Spinal cord (tissue), 10 donors: ENCODE results near the gene PRR5. TPM values are rescaled to one million over a fixed set of nuclear protein-coding genes. Genes with fewer than 3 reads are reported as not detected.
"Not testable (repeated sequence)": the region's sequence is repeated elsewhere in the genome, so short reads cannot be mapped to it uniquely, and the experiment has no call there.

Experiments
- DNase-seq, 6 donors: peaks; one replicate each; pipeline versions ENCODE4 v3.0.0 to v3.0.0-alpha.2; 2013 to 2015; ENCODE audit warnings: low spot score in 6 of 6, low read depth in 4 of 6
- H3K27ac ChIP-seq: one replicate; pipeline ENCODE4 v1.5.1; 2013; ENCODE audit warnings: low read depth, low read length, control low read depth
- H3K27me3 ChIP-seq: one replicate; pipeline ENCODE4 v1.6.1; 2013; ENCODE audit warnings: low read length; ENCODE audit not compliant: control insufficient read depth, insufficient read depth
- H3K36me3 ChIP-seq: one replicate; pipeline ENCODE4 v1.6.1; 2013; ENCODE audit warnings: low read length; ENCODE audit not compliant: control insufficient read depth, insufficient read depth
- H3K4me1 ChIP-seq: one replicate; pipeline ENCODE4 v1.6.1; 2013; ENCODE audit warnings: low read length; ENCODE audit not compliant: control insufficient read depth, insufficient read depth
- H3K4me3 ChIP-seq: one replicate; pipeline ENCODE4 v1.5.1; 2013; ENCODE audit warnings: low read depth, low read length, control low read depth
- H3K9me3 ChIP-seq: one replicate; pipeline ENCODE4 v1.6.1; 2013; ENCODE audit warnings: low read length; ENCODE audit not compliant: control insufficient read depth, insufficient read depth
- WGBS: methylation state at CpG from one replicate; pipeline ENCODE4 v1.1.5; 2013; ENCODE audit warnings: missing lambda C conversion rate; ENCODE audit not compliant: insufficient coverage; 5-methylcytosine and 5-hydroxymethylcytosine counted together
- polyA plus RNA-seq, 2 donors: library from polyadenylated mRNA; unstranded; fragments of 120-200 nt; gene quantifications; one replicate each; pipeline ENCODE4 v1.2.1, GENCODE V29; 2013; ENCODE audit not compliant: insufficient read length in 2 of 2
- total RNA-seq, 2 donors: library from RNA; depleted of rRNA in 1 of 2; stranded (reverse); fragments of 120-200 nt in 1 of 2; fragments of >200 nt in 1 of 2; gene quantifications; one replicate each; pipeline versions ENCODE4 v1.2.3 to v1.2.4, GENCODE V29; 2013 to 2014
- donor health status: healthy.

Gene PRR5
- total and polyA plus RNA-seq, 4 donors, result 12.1 to 35.2 (median 20.9) TPM

- Histone ChIP-seq H3K9me3 (no peaks in the 10 kb centered on the region), H3K36me3 (peaks cover 3% of the 10 kb centered on the region), H3K27me3 (no peaks in the 10 kb centered on the region), H3K4me3 (no peak overlapping the region), H3K27ac (no peak overlapping the region), H3K4me1 (peaks cover 42% of the 10 kb centered on the region)
- WGBS, result 81% methylated on average over 3 of the region's 5 CpGs
- DNase-seq, result no peak
These were observed 30.3 kb upstream of the PRR5 start for GRCh38 chr22:44671742-44672141.

- Histone ChIP-seq H3K9me3 (no peaks in the 10 kb centered on the region), H3K4me3 (no peak overlapping the region), H3K4me1 (peaks cover 40% of the 10 kb centered on the region), H3K27me3 (no peaks in the 10 kb centered on the region), H3K27ac (no peak overlapping the region), H3K36me3 (peaks cover 10% of the 10 kb centered on the region)
- no peak for DNase-seq
- 91% methylated on average over 8 of the region's 8 CpGs for WGBS
These were observed 29.4 kb upstream of the PRR5 start for GRCh38 chr22:44672632-44673031.

- Histone ChIP-seq H3K4me1 (peaks cover 35% of the 10 kb centered on the region), H3K36me3 (peaks cover 14% of the 10 kb centered on the region), H3K27me3 (no peaks in the 10 kb centered on the region), H3K9me3 (no peaks in the 10 kb centered on the region), H3K4me3 (no peak overlapping the region), H3K27ac (no peak overlapping the region)
- no peak for DNase-seq
- 90% methylated on average over 4 of the region's 8 CpGs for WGBS
These were observed 28.6 kb upstream of the PRR5 start for GRCh38 chr22:44673406-44673805.

DNA sequence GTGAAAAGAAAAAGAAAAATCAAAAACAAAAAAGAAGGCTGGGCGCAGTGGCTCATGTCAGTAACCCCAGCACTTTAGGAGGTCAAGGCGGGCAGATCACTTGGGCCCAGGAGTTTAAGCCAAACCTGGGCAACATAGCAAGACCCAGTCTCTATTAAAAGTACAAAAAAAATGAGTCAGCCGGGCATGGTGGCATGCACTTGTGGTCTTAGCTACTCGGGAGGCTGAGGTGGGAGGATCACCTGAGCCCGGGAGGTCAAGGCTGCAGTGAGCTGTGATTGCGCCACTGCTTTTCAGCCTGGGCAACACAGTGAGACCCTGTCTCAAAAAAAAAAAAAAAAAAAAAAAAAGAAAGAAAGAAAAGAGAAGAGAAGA is 26.0 kb upstream of the PRR5 start:
- Histone ChIP-seq H3K36me3 (peaks cover 26% of the 10 kb centered on the region), H3K4me1 (peaks cover 18% of the 10 kb centered on the region)
- H3K27ac ChIP-seq, H3K4me3 ChIP-seq, H3K27me3 ChIP-seq, DNase-seq, H3K9me3 ChIP-seq: not testable (repeated sequence)
- WGBS, result 95% methylated on average over 5 of the region's 6 CpGs

GRCh38 chr22:44676441-44677352 is 25.3 kb upstream of the PRR5 start:
- Histone ChIP-seq H3K27ac (no peak overlapping the region), H3K27me3 (no peaks in the 10 kb centered on the region), H3K36me3 (peaks cover 27% of the 10 kb centered on the region), H3K4me1 (peaks cover 15% of the 10 kb centered on the region), H3K4me3 (no peak overlapping the region), H3K9me3 (no peaks in the 10 kb centered on the region)
- 54% methylated on average over 25 of the region's 25 CpGs for WGBS
- no peak for DNase-seq

GRCh38 chr22:44677353-44677840 is 24.6 kb upstream of the PRR5 start:
- H3K9me3 ChIP-seq, result no peaks in the 10 kb centered on the region
- peaks cover 33% of the 10 kb centered on the region for H3K36me3 ChIP-seq
- no peaks in the 10 kb centered on the region for H3K27me3 ChIP-seq
- no peak overlapping the region for H3K27ac ChIP-seq
- DNase-seq, result no peak
- H3K4me3 ChIP-seq, result no peak overlapping the region
- peaks cover 19% of the 10 kb centered on the region for H3K4me1 ChIP-seq
- WGBS, result 72% methylated on average over 7 of the region's 10 CpGs

- H3K9me3 ChIP-seq, result no peaks in the 10 kb centered on the region
- DNase-seq, result no peak
- H3K27ac ChIP-seq, result no peak overlapping the region
- H3K27me3 ChIP-seq, result no peaks in the 10 kb centered on the region
- H3K36me3 ChIP-seq, result peaks cover 30% of the 10 kb centered on the region
- 82% methylated on average over 12 of the region's 18 CpGs for WGBS
- H3K4me1 ChIP-seq, result peaks cover 19% of the 10 kb centered on the region
- no peak overlapping the region for H3K4me3 ChIP-seq
These were observed 24.0 kb upstream of the PRR5 start for GRCh38 chr22:44677871-44678555.

GRCh38 chr22:44678556-44679305 is 23.3 kb upstream of the PRR5 start:
- Histone ChIP-seq H3K27ac (no peak overlapping the region), H3K9me3 (no peaks in the 10 kb centered on the region), H3K27me3 (no peaks in the 10 kb centered on the region), H3K4me3 (no peak overlapping the region), H3K36me3 (peaks cover 35% of the 10 kb centered on the region), H3K4me1 (peaks cover 19% of the 10 kb centered on the region)
- no peak for DNase-seq
- 78% methylated on average over 13 of the region's 18 CpGs for WGBS

DNA sequence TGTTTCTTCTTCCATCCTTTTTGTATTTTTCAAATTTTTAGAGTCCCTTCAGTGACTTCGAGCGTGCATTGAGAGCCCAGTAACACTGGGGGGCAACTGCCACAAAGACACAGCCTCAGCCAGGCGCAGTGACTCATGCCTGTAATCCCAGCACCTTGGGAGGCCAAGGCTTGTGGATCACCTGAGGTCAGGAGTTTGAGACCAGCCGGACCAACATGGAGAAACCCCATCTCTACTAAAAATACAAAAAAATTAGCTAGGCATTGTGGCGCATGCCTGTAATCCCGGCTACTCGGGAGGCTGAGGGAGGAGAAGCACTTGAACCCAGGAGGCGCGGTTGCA is 22.7 kb upstream of the PRR5 start:
- WGBS, result 90% methylated on average over 4 of the region's 9 CpGs
- not testable (repeated sequence) for H3K27me3 ChIP-seq
- H3K36me3 ChIP-seq, result peaks cover 35% of the 10 kb centered on the region

More for the DNA sequence above, 22.7 kb upstream of the PRR5 start:
- H3K9me3 ChIP-seq, DNase-seq, H3K27ac ChIP-seq, H3K4me3 ChIP-seq: not testable (repeated sequence)
- H3K4me1 ChIP-seq, result peaks cover 19% of the 10 kb centered on the region
